Fibroblast of villous mesenchyme (primary cell): ENCODE data around the gene CACNA1D. TPM values are rescaled to one million over a fixed set of nuclear protein-coding genes. Genes with fewer than 3 reads are reported as not detected.

Experiments
- DNase-seq: peaks from one replicate; pipeline ENCODE4 v3.0.0-alpha.2; 2010; ENCODE audit warnings: low read depth
- H3K4me3 ChIP-seq: 2 replicates; pipeline ENCODE4 v1.5.1; 2011; ENCODE audit warnings: low read depth, mild to moderate bottlenecking, low read length
- total RNA-seq: library from RNA; depleted of rRNA; stranded (reverse); fragments of >200 nt; gene quantifications from 2 replicates; pipeline ENCODE4 v1.2.3, GENCODE V29; 2012
- TF ChIP-seq, protein P1 (sequence below): IDR thresholded peaks from 2 replicates; pipeline ENCODE4 v1.5.1; 2012; ENCODE audit warnings: low read depth, mild to moderate bottlenecking, low read length; ENCODE audit not compliant: insufficient read depth

Gene CACNA1D
- total RNA-seq, 1 donor, result not detected

GRCh38 chr3:53780171-53780570, 285.8 kb downstream of the CACNA1D start:
- DNase-seq, result no peak
- TF ChIP-seq, protein P1, sequence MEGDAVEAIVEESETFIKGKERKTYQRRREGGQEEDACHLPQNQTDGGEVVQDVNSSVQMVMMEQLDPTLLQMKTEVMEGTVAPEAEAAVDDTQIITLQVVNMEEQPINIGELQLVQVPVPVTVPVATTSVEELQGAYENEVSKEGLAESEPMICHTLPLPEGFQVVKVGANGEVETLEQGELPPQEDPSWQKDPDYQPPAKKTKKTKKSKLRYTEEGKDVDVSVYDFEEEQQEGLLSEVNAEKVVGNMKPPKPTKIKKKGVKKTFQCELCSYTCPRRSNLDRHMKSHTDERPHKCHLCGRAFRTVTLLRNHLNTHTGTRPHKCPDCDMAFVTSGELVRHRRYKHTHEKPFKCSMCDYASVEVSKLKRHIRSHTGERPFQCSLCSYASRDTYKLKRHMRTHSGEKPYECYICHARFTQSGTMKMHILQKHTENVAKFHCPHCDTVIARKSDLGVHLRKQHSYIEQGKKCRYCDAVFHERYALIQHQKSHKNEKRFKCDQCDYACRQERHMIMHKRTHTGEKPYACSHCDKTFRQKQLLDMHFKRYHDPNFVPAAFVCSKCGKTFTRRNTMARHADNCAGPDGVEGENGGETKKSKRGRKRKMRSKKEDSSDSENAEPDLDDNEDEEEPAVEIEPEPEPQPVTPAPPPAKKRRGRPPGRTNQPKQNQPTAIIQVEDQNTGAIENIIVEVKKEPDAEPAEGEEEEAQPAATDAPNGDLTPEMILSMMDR, result no peak
- no peak overlapping the region for H3K4me3 ChIP-seq

DNA sequence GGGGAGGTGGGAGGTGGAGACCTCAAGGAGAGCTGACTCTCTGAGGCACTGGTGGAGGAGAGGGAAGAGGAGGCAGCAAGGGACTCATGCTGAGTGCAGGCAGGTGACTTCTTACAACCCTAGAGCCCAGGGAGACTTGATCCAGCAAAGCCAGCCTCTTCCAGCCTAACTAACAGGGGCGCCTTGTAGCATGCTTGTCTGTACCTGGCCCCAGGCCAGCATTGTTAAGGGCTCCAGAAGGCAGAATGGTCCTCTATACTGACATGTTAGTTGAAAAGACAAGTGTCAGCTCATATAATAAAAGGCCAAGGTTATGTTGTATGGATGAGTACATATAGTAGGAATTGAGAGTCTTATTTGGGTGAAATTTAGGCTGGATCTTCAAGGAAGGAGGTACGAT, 286.4 kb downstream of the CACNA1D start:
- H3K4me3 ChIP-seq, result no peak overlapping the region
- TF ChIP-seq, protein P1, result no peak
- DNase-seq, result no peak

GRCh38 chr3:53787016-53787415, 292.6 kb downstream of the CACNA1D start:
- TF ChIP-seq, protein P1, result no peak
- no peak overlapping the region for H3K4me3 ChIP-seq
- no peak for DNase-seq

DNA sequence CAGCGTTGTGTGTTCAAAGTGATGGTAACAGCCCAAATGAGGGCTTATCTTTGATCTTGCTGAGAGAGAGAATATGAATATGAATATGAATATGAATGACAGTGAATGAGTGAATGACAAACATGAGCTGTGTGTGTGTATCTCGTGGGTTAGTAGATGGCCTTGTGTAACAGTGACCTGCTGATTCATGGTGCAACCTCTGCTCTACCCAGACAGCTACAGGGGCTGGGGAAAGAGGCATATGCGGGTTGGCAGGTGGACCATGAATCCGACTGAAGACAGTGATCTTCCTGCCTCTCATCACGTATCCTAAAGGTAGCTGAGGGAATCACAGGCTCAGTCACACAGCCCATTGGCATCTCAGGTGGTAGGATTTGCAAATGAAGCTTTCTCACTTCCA, 293.6 kb downstream of the CACNA1D start:
- TF ChIP-seq, protein P1, result no peak
- no peak for DNase-seq
- no peak overlapping the region for H3K4me3 ChIP-seq

GRCh38 chr3:53789459-53789858, 295.0 kb downstream of the CACNA1D start:
- H3K4me3 ChIP-seq, result no peak overlapping the region
- TF ChIP-seq, protein P1, result no peak
- no peak for DNase-seq

DNA sequence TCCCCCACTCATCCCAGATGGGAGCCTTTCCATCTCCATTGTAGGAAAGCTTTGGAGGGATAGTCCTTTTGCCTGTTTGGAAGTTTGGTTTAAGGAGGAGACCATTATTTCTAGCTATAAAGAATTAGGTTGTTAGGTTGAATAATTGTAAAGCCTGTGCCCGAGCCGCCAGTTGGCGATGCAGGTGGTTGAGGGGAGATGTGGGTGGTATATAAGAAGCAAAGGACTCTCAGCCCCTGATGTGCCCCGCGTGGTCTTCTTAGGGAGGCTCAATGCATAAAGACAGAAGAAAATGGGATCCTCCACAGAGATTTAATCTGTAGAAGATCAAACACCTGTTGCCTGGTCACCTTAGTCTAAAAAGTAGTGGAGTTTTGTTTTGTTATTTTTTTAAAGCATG, 296.1 kb downstream of the CACNA1D start:
- TF ChIP-seq, protein P1, result no peak
- no peak overlapping the region for H3K4me3 ChIP-seq
- DNase-seq, result no peak

- no peak for DNase-seq
- no peak overlapping the region for H3K4me3 ChIP-seq
- TF ChIP-seq, protein P1, result no peak
These were observed 296.9 kb downstream of the CACNA1D start for GRCh38 chr3:53791317-53791716.
